HEK293 (cell line): ENCODE results near the gene SLC25A12.

Experiments
- CTCF ChIA-PET: fragments of 350-600 bp; formaldehyde crosslinking; extraction: SDS; loops from one replicate; lab custom pipeline; 2021; ENCODE audit warnings: antibody characterized with exemption; lab: Yijun Ruan, JAX
- POLR2A ChIA-PET: fragments of 300-600 bp; formaldehyde crosslinking; extraction: SDS; loops from one replicate; lab custom pipeline; 2020; ENCODE audit warnings: antibody characterized with exemption, inconsistent platforms; lab: Yijun Ruan, JAX
- H3K27ac ChIP-seq: fragments of 200-500 bp; sonication (Bioruptor generic); 2 replicates; pipeline ENCODE4 v1.5.1; 2014; ENCODE audit warnings: low read depth, low read length, control low read depth, inconsistent platforms; ENCODE audit errors: extremely low read depth
- H3K36me3 ChIP-seq, 2 experiments: fragments of 200-500 bp in 1 of 2; sonication (Bioruptor generic) in 1 of 2; 1 replicate in 1 of 2; 2 replicates in 1 of 2; pipeline ENCODE4 v1.5.1; 2014 to 2017; ENCODE audit warnings: inconsistent platforms in 2 of 2, low read length in 2 of 2; ENCODE audit not compliant: control insufficient read depth in 2 of 2, insufficient read depth in 1 of 2
- H3K4me1 ChIP-seq: fragments of 200-500 bp; sonication (Bioruptor generic); 2 replicates; pipeline ENCODE4 v1.5.1; 2014; ENCODE audit warnings: mild to moderate bottlenecking, low read length, inconsistent platforms; ENCODE audit not compliant: control insufficient read depth, insufficient read depth
- H3K4me3 ChIP-seq: 2 replicates; pipeline ENCODE4 v1.5.1; 2011; ENCODE audit warnings: low read depth, mild to moderate bottlenecking, control low read depth, low read length, moderate library complexity
- H3K9me3 ChIP-seq: fragments of 200-500 bp; sonication (Bioruptor generic); 2 replicates; pipeline ENCODE4 v1.5.1; 2014; ENCODE audit warnings: low read depth, low read length, inconsistent platforms; ENCODE audit not compliant: control insufficient read depth, insufficient read depth
- AEBP2 ChIP-seq: fragments of 450-650 bp; formaldehyde crosslinking; IDR thresholded peaks from 2 replicates; pipeline ENCODE4 v1.5.1; 2016; ENCODE audit warnings: missing biosample characterization, missing genetic modification characterization, borderline replicate concordance
- BCL11A ChIP-seq: fragments of 450-650 bp; formaldehyde crosslinking; IDR thresholded peaks from 2 replicates; pipeline ENCODE4 v1.5.1; 2016; ENCODE audit warnings: low read depth, missing biosample characterization, missing genetic modification characterization
- EGR2 ChIP-seq: fragments of 450-650 bp; formaldehyde crosslinking; IDR thresholded peaks from 2 replicates; pipeline ENCODE4 v1.5.1; 2016; ENCODE audit warnings: low read depth, missing biosample characterization, missing genetic modification characterization
- FEZF1 ChIP-seq: fragments of 450-650 bp; formaldehyde crosslinking; IDR thresholded peaks from 2 replicates; pipeline ENCODE4 v1.5.1; 2016; ENCODE audit warnings: missing biosample characterization, missing genetic modification characterization
- HOXC10 ChIP-seq: sonication (generic); formaldehyde crosslinking; IDR thresholded peaks from 2 replicates; pipeline ENCODE4 v1.8.1; 2023; ENCODE audit warnings: mild to moderate bottlenecking, missing genetic modification reagents
- KLF1 ChIP-seq: fragments of 450-650 bp; formaldehyde crosslinking; IDR thresholded peaks from 2 replicates; pipeline ENCODE4 v1.5.1; 2016; ENCODE audit warnings: missing biosample characterization, missing genetic modification characterization
- KLF16 ChIP-seq: fragments of 450-650 bp; formaldehyde crosslinking; IDR thresholded peaks from 2 replicates; pipeline ENCODE4 v1.5.1; 2017; ENCODE audit warnings: missing biosample characterization, missing genetic modification characterization
- MYNN ChIP-seq: fragments of 450-650 bp; formaldehyde crosslinking; IDR thresholded peaks from 2 replicates; pipeline ENCODE4 v1.5.1; 2016; ENCODE audit warnings: missing biosample characterization, missing genetic modification characterization, borderline replicate concordance
- OSR2 ChIP-seq: fragments of 450-650 bp; formaldehyde crosslinking; IDR thresholded peaks from 2 replicates; pipeline ENCODE4 v1.5.1; 2016; ENCODE audit warnings: missing biosample characterization, missing genetic modification characterization
- PRDM1 ChIP-seq: fragments of 450-650 bp; formaldehyde crosslinking; IDR thresholded peaks from 2 replicates; pipeline ENCODE4; 2016; ENCODE audit warnings: missing biosample characterization, missing genetic modification characterization
- SCRT1 ChIP-seq: fragments of 450-650 bp; formaldehyde crosslinking; IDR thresholded peaks from 2 replicates; pipeline ENCODE4 v1.5.1; 2016; ENCODE audit warnings: missing biosample characterization, missing genetic modification characterization, borderline replicate concordance
- SCRT2 ChIP-seq: fragments of 450-650 bp; formaldehyde crosslinking; IDR thresholded peaks from 2 replicates; pipeline ENCODE4 v1.5.1; 2016; ENCODE audit warnings: missing biosample characterization, missing genetic modification characterization
- SP7 ChIP-seq: fragments of 450-650 bp; formaldehyde crosslinking; IDR thresholded peaks from 2 replicates; pipeline ENCODE4 v1.5.1; 2016; ENCODE audit warnings: missing biosample characterization, missing genetic modification characterization
- TCF7L2 ChIP-seq: IDR thresholded peaks from 2 replicates; pipeline ENCODE4 v1.6.1; 2011; ENCODE audit warnings: low read depth, mild to moderate bottlenecking, inconsistent platforms, low read length, moderate library complexity, borderline replicate concordance
- ZBTB10 ChIP-seq: fragments of 450-650 bp; formaldehyde crosslinking; IDR thresholded peaks from 2 replicates; pipeline ENCODE4 v1.5.1; 2016; ENCODE audit warnings: missing biosample characterization, missing genetic modification characterization
- ZBTB20 ChIP-seq: fragments of 450-650 bp; formaldehyde crosslinking; IDR thresholded peaks from 2 replicates; pipeline ENCODE4 v1.5.1; 2016; ENCODE audit warnings: missing biosample characterization, missing genetic modification characterization
- ZFP69B ChIP-seq: fragments of 450-650 bp; formaldehyde crosslinking; IDR thresholded peaks from 2 replicates; pipeline ENCODE4 v1.5.1; 2016; ENCODE audit warnings: missing biosample characterization, missing genetic modification characterization
- ZNF112 ChIP-seq: fragments of 450-650 bp; formaldehyde crosslinking; IDR thresholded peaks from 2 replicates; pipeline ENCODE4 v1.5.0; 2017; ENCODE audit warnings: missing biosample characterization, missing genetic modification characterization
- ZNF175 ChIP-seq: fragments of 450-650 bp; formaldehyde crosslinking; IDR thresholded peaks from 2 replicates; pipeline ENCODE4 v1.5.1; 2016; ENCODE audit warnings: missing biosample characterization, missing genetic modification characterization
- ZNF2 ChIP-seq: fragments of 450-650 bp; formaldehyde crosslinking; IDR thresholded peaks from 2 replicates; pipeline ENCODE4 v1.5.1; 2016; ENCODE audit warnings: missing biosample characterization, missing genetic modification characterization
- ZNF221 ChIP-seq: fragments of 450-650 bp; formaldehyde crosslinking; IDR thresholded peaks from 2 replicates; pipeline ENCODE4 v1.5.1; 2017; ENCODE audit warnings: missing biosample characterization, missing genetic modification characterization, borderline replicate concordance
- ZNF23 ChIP-seq: fragments of 450-650 bp; formaldehyde crosslinking; IDR thresholded peaks from 2 replicates; pipeline ENCODE4 v1.5.1; 2016; ENCODE audit warnings: missing biosample characterization, missing genetic modification characterization, borderline replicate concordance
- ZNF266 ChIP-seq: fragments of 450-650 bp; formaldehyde crosslinking; IDR thresholded peaks from 2 replicates; pipeline ENCODE4 v1.5.1; 2016; ENCODE audit warnings: missing biosample characterization, missing genetic modification characterization, low read depth
- ZNF274 ChIP-seq, 2 experiments: fragments of 200-500 bp in 1 of 2; fragments of 450-650 bp in 1 of 2; sonication (Bioruptor generic) in 1 of 2; formaldehyde crosslinking in 1 of 2; IDR thresholded peaks; 2 replicates each; pipeline versions ENCODE4 v1.5.1 to v1.6.1; 2014 to 2016; ENCODE audit warnings: borderline replicate concordance in 1 of 2, inconsistent platforms in 1 of 2, low read length in 1 of 2, missing biosample characterization in 1 of 2, missing genetic modification characterization in 1 of 2
- ZNF473 ChIP-seq: fragments of 450-650 bp; formaldehyde crosslinking; IDR thresholded peaks from 2 replicates; pipeline ENCODE4 v1.5.1; 2017; ENCODE audit warnings: missing biosample characterization, missing genetic modification characterization
- ZNF48 ChIP-seq: fragments of 450-650 bp; formaldehyde crosslinking; IDR thresholded peaks from 2 replicates; pipeline ENCODE4 v1.5.1; 2016; ENCODE audit warnings: missing biosample characterization, missing genetic modification characterization
- ZNF514 ChIP-seq: fragments of 450-650 bp; formaldehyde crosslinking; IDR thresholded peaks from 2 replicates; pipeline ENCODE4 v1.5.1; 2016; ENCODE audit warnings: missing biosample characterization, missing genetic modification characterization
- ZNF544 ChIP-seq: fragments of 450-650 bp; formaldehyde crosslinking; IDR thresholded peaks from 2 replicates; pipeline ENCODE4 v1.5.0; 2017; ENCODE audit warnings: missing biosample characterization, missing genetic modification characterization
- ZNF558 ChIP-seq: fragments of 450-650 bp; formaldehyde crosslinking; IDR thresholded peaks from 2 replicates; pipeline ENCODE4 v1.5.1; 2016; ENCODE audit warnings: missing biosample characterization, missing genetic modification characterization
- ZNF654 ChIP-seq: fragments of 450-650 bp; formaldehyde crosslinking; IDR thresholded peaks from 2 replicates; pipeline ENCODE4 v1.5.1; 2016; ENCODE audit warnings: low read depth, missing biosample characterization, missing genetic modification characterization
- ZNF664 ChIP-seq: fragments of 450-650 bp; formaldehyde crosslinking; IDR thresholded peaks from 2 replicates; pipeline ENCODE4 v1.5.1; 2016; ENCODE audit warnings: missing biosample characterization, missing genetic modification characterization
- ZNF707 ChIP-seq: fragments of 450-650 bp; formaldehyde crosslinking; IDR thresholded peaks from 2 replicates; pipeline ENCODE4 v1.5.1; 2016; ENCODE audit warnings: missing biosample characterization, missing genetic modification characterization
- ZNF791 ChIP-seq: fragments of 450-650 bp; formaldehyde crosslinking; IDR thresholded peaks from 2 replicates; pipeline ENCODE4 v1.5.1; 2016; ENCODE audit warnings: missing biosample characterization, missing genetic modification characterization
- ZSCAN30 ChIP-seq: fragments of 450-650 bp; IDR thresholded peaks from 2 replicates; pipeline ENCODE4 v1.5.1; 2018; ENCODE audit warnings: missing biosample characterization, mild to moderate bottlenecking, missing genetic modification characterization, moderate library complexity
- ZXDB ChIP-seq: fragments of 450-650 bp; formaldehyde crosslinking; IDR thresholded peaks from 2 replicates; pipeline ENCODE4 v1.5.1; 2016; ENCODE audit warnings: missing biosample characterization, missing genetic modification characterization

Gene SLC25A12

GRCh38 chr2:171893196-171893823 lies 734 bp downstream of the SLC25A12 start:
- no peaks in the 10 kb centered on the region for H3K9me3 ChIP-seq
- TF ChIP-seq OSR2 (tag by site-specific recombination) (peak; percentile 29; the same call in 1 of the 2 replicates), ZNF175 (tag by site-specific recombination) (no peak), ZNF48 (tag by site-specific recombination) (no peak), ZNF664 (tag by site-specific recombination) (no peak), ZSCAN30 (tag by site-specific recombination) (no peak), ZNF654 (no peak), ZNF23 (tag by site-specific recombination) (no peak), ZNF266 (no peak), ZXDB (tag by site-specific recombination) (no peak), ZNF791 (tag by site-specific recombination) (no peak), KLF16 (tag by site-specific recombination) (no peak), EGR2 (tag by site-specific recombination) (no peak), PRDM1 (peak; percentile 70), SCRT2 (tag by site-specific recombination) (peak; percentile 34; the same call in 1 of the 2 replicates), ZBTB10 (tag by site-specific recombination) (no peak), ZNF473 (no peak), ZNF221 (tag by site-specific recombination) (no peak), SP7 (tag by site-specific recombination) (peak; percentile 98), FEZF1 (tag by site-specific recombination) (0 out of 2 replicates have a peak, but pooled peaks have one; percentile 6), ZNF514 (tag by site-specific recombination) (no peak), MYNN (tag by site-specific recombination) (no peak), KLF1 (tag by site-specific recombination) (no peak), ZNF274 (IDR thresholded peaks at IDR 0.05; ENCODE audit: low read length) (no peak), ZNF274 (tag by site-specific recombination; IDR thresholded peaks at IDR 0.05; ENCODE audit: borderline replicate concordance) (no peak), ZNF558 (tag by site-specific recombination) (peak; percentile 65; the same call in 1 of the 2 replicates), ZNF544 (no peak), HOXC10 (no peak), ZNF2 (tag by site-specific recombination) (no peak), TCF7L2 (no peak), ZFP69B (tag by site-specific recombination) (no peak), SCRT1 (tag by site-specific recombination) (0 out of 2 replicates have a peak, but pooled peaks have one; percentile 7), AEBP2 (tag by site-specific recombination) (no peak), ZNF112 (tag by site-specific recombination) (no peak), BCL11A (tag by site-specific recombination) (no peak), ZBTB20 (tag by site-specific recombination) (peak; percentile 93), ZNF707 (no peak)
- peak overlapping the region; percentile 86 for H3K4me3 ChIP-seq
- H3K27ac ChIP-seq, result peak overlapping the region; percentile 73; the same call in 1 of the 2 replicates
- ChIA-PET POLR2A (interaction anchor here (1.0 to 2.7 kb wide), 7 partner anchors 11 to 210 kb away, joined by 3 to 14 read pairs (median 6); partner anchors contain the start of genes DLX1, DLX2 and HAT1), CTCF (interaction anchor here (0.5 to 1.4 kb wide), 4 partner anchors 12 to 48 kb away, joined by 3 to 4 read pairs (median 3); partner anchors contain the start of gene HAT1)
- no peaks in the 10 kb centered on the region for H3K4me1 ChIP-seq
- H3K36me3 ChIP-seq, result peaks cover 0 to 16% of the 10 kb centered on the region in 2 experiments; a peak in 2 of 3 replicates
